Adrenal gland (tissue), 5 donors: ENCODE measurements around the gene STAP2.

Experiments
- POLR2A ChIP-seq, 2 donors: fragments of 450-650 bp; IDR thresholded peaks; one replicate each; pipeline ENCODE4 v1.6.1; 2017; ENCODE audit warnings: antibody characterized with exemption in 2 of 2, mild to moderate bottlenecking in 2 of 2, moderate library complexity in 1 of 2
- TF ChIP-seq, protein P1 (sequence below), 6 experiments: fragments of 450-650 bp in 4 of 6; fragments of 200-600 bp in 2 of 6; sonication (generic) in 1 of 6; IDR thresholded peaks; 1 replicate in 5 of 6; 2 replicates in 1 of 6; pipeline versions ENCODE4 v1.5.1 to v1.8.0; 2016 to 2021; ENCODE audit warnings: antibody characterized with exemption in 6 of 6, mild to moderate bottlenecking in 2 of 6, moderate library complexity in 1 of 6
- donor health status: DM: no; HTN: no; CAD: no.

DNA sequence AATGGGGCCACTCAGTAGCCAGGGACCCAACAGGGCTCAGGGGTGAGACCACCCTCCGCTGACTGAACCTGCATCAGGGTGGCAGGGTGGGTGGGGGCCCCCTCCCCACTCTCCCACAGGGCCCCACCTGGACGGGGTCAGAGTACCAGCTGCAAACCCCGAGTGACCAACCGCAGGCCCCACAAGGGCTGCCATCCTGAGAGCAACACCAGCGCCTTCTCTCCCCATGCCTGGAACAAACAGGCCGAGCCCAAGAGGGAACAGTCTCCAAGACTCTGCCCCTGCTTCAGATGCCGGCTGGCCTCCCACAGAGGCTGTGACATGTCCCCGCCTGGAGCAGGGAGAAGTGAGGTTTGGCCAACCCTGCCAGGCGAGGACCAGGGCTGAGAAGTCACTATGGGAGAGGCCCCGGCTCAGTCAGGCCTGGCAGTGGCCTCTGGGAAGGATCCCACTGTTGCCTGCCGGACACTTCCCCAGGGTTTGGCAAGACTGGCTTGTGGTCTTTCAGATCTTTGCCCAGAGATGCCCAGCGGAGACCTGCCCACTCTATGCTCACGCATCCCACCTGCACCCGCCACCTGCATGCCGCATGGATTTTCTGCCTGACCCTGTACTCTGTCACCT, 31.9 kb upstream of the STAP2 start:
- TF ChIP-seq, protein P1, sequence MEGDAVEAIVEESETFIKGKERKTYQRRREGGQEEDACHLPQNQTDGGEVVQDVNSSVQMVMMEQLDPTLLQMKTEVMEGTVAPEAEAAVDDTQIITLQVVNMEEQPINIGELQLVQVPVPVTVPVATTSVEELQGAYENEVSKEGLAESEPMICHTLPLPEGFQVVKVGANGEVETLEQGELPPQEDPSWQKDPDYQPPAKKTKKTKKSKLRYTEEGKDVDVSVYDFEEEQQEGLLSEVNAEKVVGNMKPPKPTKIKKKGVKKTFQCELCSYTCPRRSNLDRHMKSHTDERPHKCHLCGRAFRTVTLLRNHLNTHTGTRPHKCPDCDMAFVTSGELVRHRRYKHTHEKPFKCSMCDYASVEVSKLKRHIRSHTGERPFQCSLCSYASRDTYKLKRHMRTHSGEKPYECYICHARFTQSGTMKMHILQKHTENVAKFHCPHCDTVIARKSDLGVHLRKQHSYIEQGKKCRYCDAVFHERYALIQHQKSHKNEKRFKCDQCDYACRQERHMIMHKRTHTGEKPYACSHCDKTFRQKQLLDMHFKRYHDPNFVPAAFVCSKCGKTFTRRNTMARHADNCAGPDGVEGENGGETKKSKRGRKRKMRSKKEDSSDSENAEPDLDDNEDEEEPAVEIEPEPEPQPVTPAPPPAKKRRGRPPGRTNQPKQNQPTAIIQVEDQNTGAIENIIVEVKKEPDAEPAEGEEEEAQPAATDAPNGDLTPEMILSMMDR (IDR thresholded peaks at IDR 0.05): no peak
- no peak for TF ChIP-seq POLR2A (IDR thresholded peaks at IDR 0.05)
